DND-41 (cell line): ENCODE measurements around the gene DDIT4.

ENCODE experiments used
- ATAC-seq: fragments of 200-7000 bp; cut with Tn5 transposase; 3 replicates; pipeline ENCODE4 v1.9.1; 2021; ENCODE audit warnings: low read depth; ENCODE audit not compliant: insufficient read depth
- DNase-seq: peaks from one replicate; pipeline ENCODE4 v3.0.0-alpha.2; 2020
- H2AFZ ChIP-seq: 2 replicates; pipeline ENCODE4 v1.6.0; 2012; ENCODE audit warnings: low read depth, low read length
- H3K27ac ChIP-seq: 2 replicates; pipeline ENCODE4 v1.5.1; 2012; ENCODE audit warnings: low read length, inconsistent platforms
- H3K27me3 ChIP-seq: fragments of 200-600 bp; sonication (generic); 2 replicates; pipeline ENCODE4 v1.6.0; 2012; ENCODE audit warnings: low read length, mild to moderate bottlenecking, inconsistent platforms; ENCODE audit not compliant: insufficient read depth, poor library complexity
- H3K36me3 ChIP-seq: 2 replicates; pipeline ENCODE4 v1.5.1; 2012; ENCODE audit warnings: low read length, inconsistent platforms; ENCODE audit not compliant: insufficient read depth
- H3K4me1 ChIP-seq: 2 replicates; pipeline ENCODE4 v1.5.1; 2012; ENCODE audit warnings: mild to moderate bottlenecking, low read length; ENCODE audit not compliant: insufficient read depth
- H3K4me2 ChIP-seq: 2 replicates; pipeline ENCODE4 v1.6.0; 2012; ENCODE audit warnings: mild to moderate bottlenecking, moderate library complexity, low read length, inconsistent platforms; ENCODE audit not compliant: insufficient read depth
- H3K4me3 ChIP-seq, 2 experiments: fragments of 200-600 bp in 1 of 2; shearing (Covaris generic) in 1 of 2; 2 replicates each; pipeline ENCODE4 v1.5.1; 2012 to 2016; ENCODE audit warnings: inconsistent platforms in 2 of 2, low read length in 2 of 2, mild to moderate bottlenecking in 2 of 2, low read depth in 1 of 2, moderate library complexity in 1 of 2
- H3K79me2 ChIP-seq: 2 replicates; pipeline ENCODE4 v1.6.0; 2012; ENCODE audit warnings: low read length, inconsistent platforms; ENCODE audit not compliant: insufficient read depth
- H3K9ac ChIP-seq: 2 replicates; pipeline ENCODE4 v1.6.0; 2012; ENCODE audit warnings: low read depth, mild to moderate bottlenecking, inconsistent platforms, low read length, moderate library complexity
- H3K9me3 ChIP-seq: 2 replicates; pipeline ENCODE4 v1.5.1; 2012; ENCODE audit warnings: low read length, moderate library complexity, mild to moderate bottlenecking, inconsistent platforms; ENCODE audit not compliant: insufficient read depth, severe bottlenecking
- H4K20me1 ChIP-seq: 2 replicates; pipeline ENCODE4 v1.6.0; 2012; ENCODE audit warnings: low read length; ENCODE audit not compliant: insufficient read depth
- CTCF ChIP-seq: IDR thresholded peaks from 2 replicates; pipeline ENCODE4 v1.5.1; 2012; ENCODE audit warnings: borderline replicate concordance, low read length, moderate library complexity, mild to moderate bottlenecking; ENCODE audit not compliant: poor library complexity, severe bottlenecking; ENCODE audit errors: extremely low read depth
- EZH2 ChIP-seq: IDR thresholded peaks from 3 replicates; pipeline ENCODE4 v1.6.1; 2012; ENCODE audit warnings: borderline replicate concordance, low read depth, mild to moderate bottlenecking, moderate library complexity, low read length, inconsistent platforms; ENCODE audit not compliant: severe bottlenecking

Gene DDIT4

GRCh38 chr10:72316748-72317435, 43.2 kb downstream of the DDIT4 start:
- peak; percentile 88 for DNase-seq
- Histone ChIP-seq H3K36me3 (no peaks in the 10 kb centered on the region), H4K20me1 (no peaks in the 10 kb centered on the region), H3K79me2 (peaks cover 9% of the 10 kb centered on the region), H3K9me3 (no peaks in the 10 kb centered on the region), H3K4me2 (no peak overlapping the region; the same call in 1 of the 2 replicates), H2AFZ (peak overlapping the region; percentile 53), H3K4me1 (peaks cover 65% of the 10 kb centered on the region), H3K27ac (peak overlapping the region; percentile 95), H3K4me3 (no peak overlapping the region; a peak in 1 of 4 replicates), H3K27me3 (no peaks in the 10 kb centered on the region), H3K9ac (peak overlapping the region; percentile 29)
- TF ChIP-seq EZH2 (no peak), CTCF (no peak)
- peak; percentile 21 for ATAC-seq

GRCh38 chr10:72318418-72319262, 44.9 kb downstream of the DDIT4 start:
- peaks cover 83% of the 10 kb centered on the region for H3K4me1 ChIP-seq
- ATAC-seq (no peak), DNase-seq (no peak)
- no peaks in the 10 kb centered on the region for H3K36me3 ChIP-seq
- H2AFZ ChIP-seq: no peak overlapping the region
- TF ChIP-seq EZH2: no peak
- no peak for TF ChIP-seq CTCF
- H3K4me2 ChIP-seq: peak overlapping the region; percentile 71
- H3K27ac ChIP-seq: peak overlapping the region; percentile 98
- H4K20me1 ChIP-seq: no peaks in the 10 kb centered on the region
- H3K4me3 ChIP-seq: peak overlapping the region; percentile 22 to 56; a peak in 3 of 4 replicates
- H3K79me2 ChIP-seq: peaks cover 9% of the 10 kb centered on the region
- peak overlapping the region; percentile 87 for H3K9ac ChIP-seq
- H3K27me3 ChIP-seq: no peaks in the 10 kb centered on the region
- H3K9me3 ChIP-seq: no peaks in the 10 kb centered on the region

GRCh38 chr10:72319416-72320254, 45.9 kb downstream of the DDIT4 start:
- H4K20me1 ChIP-seq: no peaks in the 10 kb centered on the region
- H3K4me2 ChIP-seq: peak overlapping the region; percentile 71
- TF ChIP-seq CTCF: no peak
- TF ChIP-seq EZH2: no peak
- peak overlapping the region; percentile 22 to 56; a peak in 3 of 4 replicates for H3K4me3 ChIP-seq
- peaks cover 90% of the 10 kb centered on the region for H3K4me1 ChIP-seq
- peak overlapping the region; percentile 57; the same call in 1 of the 2 replicates for H2AFZ ChIP-seq
- no peaks in the 10 kb centered on the region for H3K9me3 ChIP-seq
- peak overlapping the region; percentile 98 for H3K27ac ChIP-seq
- ATAC-seq (peak; percentile 67), DNase-seq (peak; percentile 94)
- H3K79me2 ChIP-seq: peaks cover 9% of the 10 kb centered on the region
- no peaks in the 10 kb centered on the region for H3K36me3 ChIP-seq
- no peaks in the 10 kb centered on the region for H3K27me3 ChIP-seq
- H3K9ac ChIP-seq: peak overlapping the region; percentile 87
